MCF 10A (cell line): ENCODE data around the gene REPIN1. TPM values are rescaled to one million over a fixed set of nuclear protein-coding genes. Genes with fewer than 3 reads are reported as not detected.

Experiments
- Bru-seq: library from RNA; stranded (reverse); fragments of 400-500 nt; gene quantifications from one replicate; lab custom pipeline; 2021; lab: Mats Ljungman, UMichigan
- BruChase-seq, 2 experiments: library from RNA; stranded (reverse); fragments of 400-500 nt; gene quantifications; one replicate each; lab custom pipeline; 2021; lab: Mats Ljungman, UMichigan
- BruUV-seq: library from RNA; stranded (reverse); fragments of 400-500 nt; replicated peaks from 2 replicates; lab custom pipeline; 2021; lab: Mats Ljungman, UMichigan
- CTCF ChIA-PET: fragments of 300-600 bp; sonication (Branson Sonifier 250); formaldehyde crosslinking; extraction: SDS; loops from one replicate; lab custom pipeline; 2021; ENCODE audit warnings: antibody characterized with exemption, inconsistent platforms; lab: Yijun Ruan, JAX
- POLR2A ChIA-PET: fragments of 300-600, 350-650 bp; sonication (Branson Sonifier 250); formaldehyde crosslinking; extraction: SDS; loops from one replicate; lab custom pipeline; 2020; ENCODE audit warnings: antibody characterized with exemption, inconsistent platforms; lab: Yijun Ruan, JAX
- DNase-seq: peaks from one replicate; pipeline ENCODE4 v3.0.0-alpha.2; 2018; ENCODE audit not compliant: unreplicated experiment
- H3K27ac Mint-ChIP-seq: one replicate; pipeline ENCODE4 v1.8.0; 2022; ENCODE audit warnings: mild to moderate bottlenecking, low read depth, mixed read lengths; ENCODE audit not compliant: unreplicated experiment
- H3K27me3 Mint-ChIP-seq: one replicate; pipeline ENCODE4 v1.8.0; 2022; ENCODE audit warnings: mixed read lengths; ENCODE audit not compliant: insufficient read depth, unreplicated experiment
- H3K36me3 Mint-ChIP-seq: one replicate; pipeline ENCODE4 v1.8.0; 2022; ENCODE audit warnings: mild to moderate bottlenecking, moderate library complexity, mixed read lengths; ENCODE audit not compliant: insufficient read depth, unreplicated experiment
- H3K4me1 Mint-ChIP-seq: one replicate; pipeline ENCODE4 v1.8.0; 2022; ENCODE audit warnings: mixed read lengths; ENCODE audit not compliant: insufficient read depth, unreplicated experiment
- H3K4me3 Mint-ChIP-seq: one replicate; pipeline ENCODE4 v1.8.0; 2022; ENCODE audit warnings: mild to moderate bottlenecking, moderate library complexity, mixed read lengths; ENCODE audit not compliant: unreplicated experiment
- H3K9me3 Mint-ChIP-seq: one replicate; pipeline ENCODE4 v1.8.0; 2022; ENCODE audit warnings: mixed read lengths; ENCODE audit not compliant: unreplicated experiment
- intact Hi-C: fragments of 100-400 bp; cut with micrococcal nuclease; formaldehyde crosslinking; loops from 2 replicates; pipeline ENCODE4 v1.14.1; 2022
- long read RNA-seq: library from polyadenylated mRNA; stranded (forward); transcript quantifications from one replicate; pipeline ENCODE4 v2.0.0, GENCODE V29; 2022
- total RNA-seq: library from RNA; stranded (reverse); gene quantifications from 2 replicates; pipeline ENCODE4 v1.2.3, GENCODE V29; 2022
- TF ChIP-seq, protein P1 (sequence below): fragments of 200-600 bp; IDR thresholded peaks from one replicate; pipeline ENCODE4 v1.8.0; 2022; ENCODE audit warnings: antibody characterized with exemption, mild to moderate bottlenecking; ENCODE audit not compliant: unreplicated experiment

The REPIN1 gene
- 80.8 and 83.0 TPM in 2 replicates for total RNA-seq
- percentile 77 among the genes with signal in this experiment for Bru-seq, nascent RNA
- percentile 97 among the genes with signal in this experiment for BruChase-seq, experiment 1, labeled RNA remaining after a 6-hour chase
- BruChase-seq, experiment 2, labeled RNA remaining after a 2-hour chase, result percentile 94 among the genes with signal in this experiment
- long read RNA-seq, transcript REPIN1-214 (3 exons, 2,058 nt), result minor isoform, 19 of 182 reads
- long read RNA-seq, transcript REPIN1-202 (1 exons, 2,876 nt), result minor isoform, 28 of 182 reads
- long read RNA-seq, transcript REPIN1-203 (2 exons, 2,969 nt), result major isoform, 62 of 182 reads
- long read RNA-seq, transcript REPIN1-207 (2 exons, 1,064 nt), result minor isoform, 7 of 182 reads
- long read RNA-seq, partial matches to known transcripts, result 8 of 182 reads
- long read RNA-seq, other reads (novel, unspliced or antisense), result 41 of 182 reads

DNA sequence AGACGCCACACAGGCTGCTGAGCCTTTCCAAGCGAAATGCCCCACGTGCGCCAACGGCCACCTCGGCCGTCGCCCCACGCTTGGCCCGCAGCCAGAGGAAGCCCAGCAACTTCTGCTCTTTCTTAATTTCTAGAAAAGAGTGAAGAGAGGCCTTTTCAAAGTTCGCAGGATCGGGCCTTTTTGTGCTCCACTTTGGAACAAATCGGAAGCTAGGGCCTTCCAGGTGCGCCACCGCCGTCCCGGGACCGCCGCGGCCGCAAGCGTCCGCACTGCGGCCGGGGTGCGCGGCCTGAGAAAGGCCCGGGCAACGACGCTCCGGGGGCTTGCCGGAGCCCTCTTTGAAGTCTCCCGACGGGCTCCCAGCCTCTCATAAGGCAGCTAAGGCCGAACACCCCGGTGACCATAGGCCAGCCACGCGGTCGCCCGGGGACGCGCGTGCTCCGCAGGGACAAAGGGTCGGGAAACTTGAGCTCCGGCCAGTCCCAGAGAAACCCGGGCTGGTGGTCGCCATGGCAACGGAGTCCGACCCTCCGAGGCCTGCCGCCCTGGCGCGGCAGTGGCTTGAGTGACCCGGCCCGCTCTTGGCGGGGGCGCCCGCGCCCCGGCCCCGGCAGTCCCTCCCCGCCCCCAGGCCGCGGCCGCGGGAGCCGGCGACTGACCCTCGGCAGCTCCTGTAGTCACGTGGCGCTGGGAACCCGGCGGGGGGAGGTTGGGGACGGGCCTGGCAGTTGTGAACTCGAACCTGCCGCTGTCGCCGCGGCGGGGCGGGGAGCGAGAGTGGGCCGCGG is at the start of gene REPIN1:
Gene REPIN1, plus strand, starts transcription at position 727 of the 788 bp plus-strand sequence. CDS start 890 bp downstream, outside the sequence.
- Mint-ChIP-seq H3K36me3 (peaks cover 17% of the 10 kb centered on the region), H3K9me3 (no peaks in the 10 kb centered on the region), H3K27me3 (no peaks in the 10 kb centered on the region), H3K4me3 (peak within 1 kb of the TSS; percentile 90), H3K4me1 (no peaks in the 10 kb centered on the region), H3K27ac (peak within 1 kb of the TSS; percentile 89)
- intact Hi-C loops, result loop anchor here (1.0 kb wide), 2 partner anchors 11 to 32 kb away; partner anchors contain the start of gene ZNF775
- ChIA-PET CTCF (interaction anchor here (0.7 to 1.4 kb wide), 3 partner anchors 10 to 35 kb away, joined by 4 to 6 read pairs (median 5); no protein-coding TSS in a partner anchor), POLR2A (interaction anchor here (0.6 to 3.4 kb wide), 12 partner anchors 9 to 1673 kb away, joined by 3 to 49 read pairs (median 4); no protein-coding TSS in a partner anchor)
- BruUV-seq, result no TSS peak
- TF ChIP-seq, protein P1, sequence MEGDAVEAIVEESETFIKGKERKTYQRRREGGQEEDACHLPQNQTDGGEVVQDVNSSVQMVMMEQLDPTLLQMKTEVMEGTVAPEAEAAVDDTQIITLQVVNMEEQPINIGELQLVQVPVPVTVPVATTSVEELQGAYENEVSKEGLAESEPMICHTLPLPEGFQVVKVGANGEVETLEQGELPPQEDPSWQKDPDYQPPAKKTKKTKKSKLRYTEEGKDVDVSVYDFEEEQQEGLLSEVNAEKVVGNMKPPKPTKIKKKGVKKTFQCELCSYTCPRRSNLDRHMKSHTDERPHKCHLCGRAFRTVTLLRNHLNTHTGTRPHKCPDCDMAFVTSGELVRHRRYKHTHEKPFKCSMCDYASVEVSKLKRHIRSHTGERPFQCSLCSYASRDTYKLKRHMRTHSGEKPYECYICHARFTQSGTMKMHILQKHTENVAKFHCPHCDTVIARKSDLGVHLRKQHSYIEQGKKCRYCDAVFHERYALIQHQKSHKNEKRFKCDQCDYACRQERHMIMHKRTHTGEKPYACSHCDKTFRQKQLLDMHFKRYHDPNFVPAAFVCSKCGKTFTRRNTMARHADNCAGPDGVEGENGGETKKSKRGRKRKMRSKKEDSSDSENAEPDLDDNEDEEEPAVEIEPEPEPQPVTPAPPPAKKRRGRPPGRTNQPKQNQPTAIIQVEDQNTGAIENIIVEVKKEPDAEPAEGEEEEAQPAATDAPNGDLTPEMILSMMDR, result no peak
- peak; percentile 84 for DNase-seq

DNA sequence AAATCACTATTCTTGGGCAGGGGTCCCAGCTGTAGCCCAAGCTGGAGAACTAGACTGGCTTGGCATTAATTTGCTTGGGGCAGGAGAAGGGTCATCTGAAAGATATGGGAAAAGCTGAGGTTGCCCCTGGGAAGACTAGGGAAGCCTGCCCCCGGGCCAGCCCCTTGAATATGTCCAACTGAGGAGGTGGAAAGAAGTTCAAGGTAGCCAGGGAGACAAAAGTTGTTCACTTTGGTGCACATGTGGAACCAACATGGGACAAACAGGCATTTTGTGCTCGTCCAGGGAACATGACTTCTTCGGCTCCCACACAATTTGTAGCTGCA is 46.9 kb upstream of the REPIN1 start:
- peak overlapping the region; percentile 84 for H3K4me3 Mint-ChIP-seq
- intact Hi-C loops, result no loop called here
- no TSS peak for BruUV-seq
- H3K27me3 Mint-ChIP-seq, result no peaks in the 10 kb centered on the region
- H3K27ac Mint-ChIP-seq, result peak overlapping the region; percentile 93
- no peak for DNase-seq
- POLR2A ChIA-PET, result interaction anchor here (0.8 kb wide), 1 partner anchor 56 kb away, joined by 3 read pairs; no protein-coding TSS in a partner anchor
- CTCF ChIA-PET, result interaction anchor here (0.5 kb wide), 1 partner anchor 70 kb away, joined by 4 read pairs; no protein-coding TSS in a partner anchor
- H3K9me3 Mint-ChIP-seq, result no peaks in the 10 kb centered on the region
- H3K36me3 Mint-ChIP-seq, result peaks cover 9% of the 10 kb centered on the region
- TF ChIP-seq, protein P1, result no peak
- H3K4me1 Mint-ChIP-seq, result peaks cover 31% of the 10 kb centered on the region

DNA sequence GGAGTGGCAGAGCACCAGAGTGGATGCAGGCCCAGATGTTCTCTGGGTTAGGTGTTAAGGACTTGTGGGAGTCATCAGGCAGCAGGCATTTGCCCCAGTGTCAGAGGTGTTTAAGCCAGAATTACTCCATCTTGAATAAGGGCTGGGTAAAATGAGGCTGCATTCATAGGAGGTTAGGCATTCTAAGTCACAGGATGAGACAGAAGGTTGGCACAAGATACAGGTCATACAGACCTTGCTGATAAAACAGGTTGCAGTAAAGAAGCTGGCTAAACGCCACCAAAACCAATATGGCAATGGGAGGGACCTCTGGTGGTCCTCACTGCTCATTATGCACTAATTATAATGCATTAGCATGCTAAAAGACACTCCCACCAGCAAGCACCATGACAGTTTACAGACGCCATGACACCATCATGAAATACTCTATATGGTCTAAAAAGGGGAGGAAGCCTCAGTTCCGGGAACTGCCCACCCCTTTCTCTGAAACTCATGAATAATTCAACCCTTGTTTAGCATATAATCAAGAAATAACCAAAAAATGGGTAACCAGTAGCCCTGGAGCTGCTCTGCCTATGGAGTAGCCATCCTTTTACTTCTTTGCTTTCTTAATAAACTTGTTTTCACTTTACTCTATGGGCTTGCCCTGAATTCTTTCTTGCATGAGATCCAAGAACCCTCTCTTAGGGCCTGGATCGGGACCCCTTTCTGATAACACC is 46.3 kb upstream of the REPIN1 start:
- H3K27ac Mint-ChIP-seq, result peak overlapping the region; percentile 93
- no peak for DNase-seq
- H3K27me3 Mint-ChIP-seq, result no peaks in the 10 kb centered on the region
- H3K4me1 Mint-ChIP-seq, result peaks cover 31% of the 10 kb centered on the region
- BruUV-seq, result no TSS peak
- H3K36me3 Mint-ChIP-seq, result peaks cover 14% of the 10 kb centered on the region
- no peaks in the 10 kb centered on the region for H3K9me3 Mint-ChIP-seq
- peak overlapping the region; percentile 84 for H3K4me3 Mint-ChIP-seq
- CTCF ChIA-PET, result interaction anchor here (0.5 to 0.7 kb wide), 2 partner anchors 45 to 70 kb away, joined by 4 to 6 read pairs; no protein-coding TSS in a partner anchor
- TF ChIP-seq, protein P1, result no peak
- intact Hi-C loops, result no loop called here
- POLR2A ChIA-PET, result interaction anchor here (0.8 kb wide), 1 partner anchor 56 kb away, joined by 3 read pairs; no protein-coding TSS in a partner anchor
